MM.1S (cell line): ENCODE results near the gene COPZ1.

Experiments
- EZH2 ChIP-seq: fragments of 300-600 bp; sonication (generic); optimal IDR thresholded peaks from 2 replicates; pipeline ENCODE3; 2017; ENCODE audit warnings: low read depth, mild to moderate bottlenecking, antibody characterized with exemption, low read length, mixed read lengths
- EZH2phosphoT487 ChIP-seq: fragments of 300-600 bp; sonication (generic); IDR thresholded peaks from 2 replicates; pipeline ENCODE4 v1.6.1; 2018; ENCODE audit warnings: antibody characterized with exemption, low read length
- TF ChIP-seq, protein P1 (sequence below): fragments of 300-600 bp; sonication (generic); IDR thresholded peaks from 2 replicates; pipeline ENCODE4 v1.5.1; 2016; ENCODE audit warnings: antibody characterized with exemption, low read length, mixed read lengths

DNA sequence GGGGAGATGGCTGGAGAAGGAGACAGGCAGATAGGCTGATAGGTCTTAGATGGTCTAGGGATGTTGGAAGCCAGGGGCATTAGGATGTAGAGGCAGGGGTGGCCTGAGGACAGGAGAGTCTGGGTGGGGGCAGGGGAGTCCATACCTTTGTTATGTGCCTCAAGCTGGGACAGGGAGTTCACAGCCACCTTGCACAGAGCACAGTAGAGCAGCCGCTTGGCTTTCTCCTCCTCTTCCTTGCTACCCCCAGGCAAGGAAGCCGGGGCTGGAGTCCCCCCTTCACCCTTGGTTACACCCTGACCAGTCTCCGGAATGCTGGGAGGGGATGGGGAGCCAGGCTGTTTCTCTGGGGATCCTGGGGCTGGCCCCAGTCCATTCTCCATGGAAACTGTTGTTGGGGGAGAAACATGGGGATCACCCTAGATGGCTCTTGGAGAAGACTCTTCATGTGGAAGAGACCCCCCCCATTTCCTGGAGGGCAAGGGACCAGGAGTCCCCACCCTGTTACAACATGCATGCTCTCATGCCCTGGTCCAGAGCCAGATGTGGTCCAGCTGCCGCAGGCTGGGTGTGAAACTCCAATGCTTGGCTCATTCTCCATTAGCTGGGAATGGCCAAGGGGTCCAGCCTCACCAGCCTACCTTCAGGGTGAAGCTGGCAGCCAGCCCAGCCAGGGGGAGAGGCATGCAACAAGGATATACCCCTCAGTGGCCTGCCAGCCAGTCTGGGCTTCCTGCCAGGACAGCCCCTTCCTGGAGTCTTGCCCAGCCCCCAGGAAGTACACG, 46.6 kb downstream of the COPZ1 start:
- TF ChIP-seq EZH2 (no peak), EZH2phosphoT487 (no peak)
- TF ChIP-seq, protein P1, sequence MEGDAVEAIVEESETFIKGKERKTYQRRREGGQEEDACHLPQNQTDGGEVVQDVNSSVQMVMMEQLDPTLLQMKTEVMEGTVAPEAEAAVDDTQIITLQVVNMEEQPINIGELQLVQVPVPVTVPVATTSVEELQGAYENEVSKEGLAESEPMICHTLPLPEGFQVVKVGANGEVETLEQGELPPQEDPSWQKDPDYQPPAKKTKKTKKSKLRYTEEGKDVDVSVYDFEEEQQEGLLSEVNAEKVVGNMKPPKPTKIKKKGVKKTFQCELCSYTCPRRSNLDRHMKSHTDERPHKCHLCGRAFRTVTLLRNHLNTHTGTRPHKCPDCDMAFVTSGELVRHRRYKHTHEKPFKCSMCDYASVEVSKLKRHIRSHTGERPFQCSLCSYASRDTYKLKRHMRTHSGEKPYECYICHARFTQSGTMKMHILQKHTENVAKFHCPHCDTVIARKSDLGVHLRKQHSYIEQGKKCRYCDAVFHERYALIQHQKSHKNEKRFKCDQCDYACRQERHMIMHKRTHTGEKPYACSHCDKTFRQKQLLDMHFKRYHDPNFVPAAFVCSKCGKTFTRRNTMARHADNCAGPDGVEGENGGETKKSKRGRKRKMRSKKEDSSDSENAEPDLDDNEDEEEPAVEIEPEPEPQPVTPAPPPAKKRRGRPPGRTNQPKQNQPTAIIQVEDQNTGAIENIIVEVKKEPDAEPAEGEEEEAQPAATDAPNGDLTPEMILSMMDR, result no peak
